BJ (cell line): ENCODE data around the gene NECTIN1. TPM values are rescaled to one million over a fixed set of nuclear protein-coding genes. Genes with fewer than 3 reads are reported as not detected.

Source experiments
- CTCF ChIA-PET: fragments of 350-600 bp; formaldehyde crosslinking; extraction: SDS; loops from one replicate; lab custom pipeline; 2021; ENCODE audit warnings: antibody characterized with exemption, inconsistent platforms; lab: Yijun Ruan, JAX
- POLR2A ChIA-PET: fragments of 300-600 bp; sonication (Branson Sonifier 250); formaldehyde crosslinking; extraction: SDS; loops from one replicate; lab custom pipeline; 2021; ENCODE audit warnings: antibody characterized with exemption; lab: Charles Lee
- DNase-seq: peaks from one replicate; pipeline ENCODE4 v3.0.0-alpha.2; 2011; ENCODE audit warnings: low read depth
- H3K27me3 ChIP-seq: 2 replicates; pipeline ENCODE4 v1.6.0; 2011; ENCODE audit warnings: low read length; ENCODE audit not compliant: control insufficient read depth, insufficient read depth
- H3K36me3 ChIP-seq: 2 replicates; pipeline ENCODE4 v1.5.1; 2011; ENCODE audit warnings: low read length; ENCODE audit not compliant: control insufficient read depth, insufficient read depth
- H3K4me3 ChIP-seq: 2 replicates; pipeline ENCODE4 v1.5.1; 2011; ENCODE audit warnings: low read depth, mild to moderate bottlenecking, control low read depth, low read length
- CTCF ChIP-seq: IDR thresholded peaks from 2 replicates; pipeline ENCODE4 v1.5.1; 2011; ENCODE audit warnings: low read depth, mild to moderate bottlenecking, control low read depth, inconsistent platforms, low read length, moderate library complexity; ENCODE audit not compliant: insufficient read depth
- polyA plus RNA-seq: library from polyadenylated mRNA; depleted of rRNA; stranded (reverse); fragments of >200 nt; gene quantifications from 2 replicates; pipeline ENCODE4 v1.2.3, GENCODE V29; 2011

Gene NECTIN1
- polyA plus RNA-seq, 1 experiment: 3.0 TPM

GRCh38 chr11:119714590-119714989 lies 14.4 kb downstream of the NECTIN1 start:
- TF ChIP-seq CTCF: no peak
- no peak for DNase-seq
- no peaks in the 10 kb centered on the region for H3K27me3 ChIP-seq
- H3K4me3 ChIP-seq: no peak overlapping the region
- ChIA-PET CTCF (interaction anchor here (1.5 kb wide), 1 partner anchor 15 kb away, joined by 5 read pairs; no protein-coding TSS in a partner anchor), POLR2A (no interaction called here)
- H3K36me3 ChIP-seq: no peaks in the 10 kb centered on the region

GRCh38 chr11:119714189-119714588 lies 14.8 kb downstream of the NECTIN1 start:
- no peak for TF ChIP-seq CTCF
- no peak overlapping the region for H3K4me3 ChIP-seq
- CTCF ChIA-PET: interaction anchor here (1.4 to 1.5 kb wide), 2 partner anchors 11 to 16 kb away, joined by 4 to 5 read pairs; no protein-coding TSS in a partner anchor
- no peak for DNase-seq
- H3K27me3 ChIP-seq: no peaks in the 10 kb centered on the region
- POLR2A ChIA-PET: no interaction called here
- H3K36me3 ChIP-seq: no peaks in the 10 kb centered on the region

GRCh38 chr11:119713359-119714040 lies 15.5 kb downstream of the NECTIN1 start:
- TF ChIP-seq CTCF: no peak
- no peak for DNase-seq
- Histone ChIP-seq H3K4me3 (no peak overlapping the region), H3K36me3 (no peaks in the 10 kb centered on the region), H3K27me3 (no peaks in the 10 kb centered on the region)
- ChIA-PET POLR2A (no interaction called here), CTCF (interaction anchor here (1.4 kb wide), 1 partner anchor 11 kb away, joined by 4 read pairs; no protein-coding TSS in a partner anchor)

- CTCF ChIA-PET: interaction anchor here (1.4 to 2.1 kb wide), 3 partner anchors 9 to 17 kb away, joined by 4 to 5 read pairs (median 4); partner anchors contain the start of gene NECTIN1
- POLR2A ChIA-PET: no interaction called here
- no peak for DNase-seq
- H3K27me3 ChIP-seq: no peaks in the 10 kb centered on the region
- TF ChIP-seq CTCF: no peak
- no peaks in the 10 kb centered on the region for H3K36me3 ChIP-seq
- no peak overlapping the region for H3K4me3 ChIP-seq
Measured at GRCh38 chr11:119712459-119713358, 16.3 kb downstream of the NECTIN1 start.

GRCh38 chr11:119712006-119712405 lies 17.0 kb downstream of the NECTIN1 start:
- ChIA-PET POLR2A (no interaction called here), CTCF (interaction anchor here (1.5 to 2.1 kb wide), 2 partner anchors 10 to 17 kb away, joined by 4 to 5 read pairs; partner anchors contain the start of gene NECTIN1)
- no peak for TF ChIP-seq CTCF
- H3K36me3 ChIP-seq: no peaks in the 10 kb centered on the region
- H3K4me3 ChIP-seq: no peak overlapping the region
- no peaks in the 10 kb centered on the region for H3K27me3 ChIP-seq
- DNase-seq: no peak
